Measurements from ENCODE around the gene LRRIQ4. TPM values are rescaled to one million over a fixed set of nuclear protein-coding genes. Genes with fewer than 3 reads are reported as not detected.

The LRRIQ4 gene
- polyA plus RNA-seq, 3 donors, result not detected

- Histone ChIP-seq H3K79me2 (ENCODE audit: insufficient read depth, low read length) (no peaks in the 10 kb centered on the region), H3K4me1 (ENCODE audit: control insufficient read depth in 1 of 2, insufficient read depth in 2 of 2, low read length in 2 of 2) (peaks cover 12 to 17% of the 10 kb centered on the region in 2 donors), H3K4me3 (replicated peaks in 1 of 3; ENCODE audit: low read depth in 2 of 3, low read length in 3 of 3) (peak within 1 kb of the TSS; percentile 70 to 95 (median 79)), H3K9me3 (replicated peaks in 1 of 2; ENCODE audit: control insufficient read depth in 1 of 2, insufficient read depth in 1 of 2, low read length in 2 of 2) (no peaks in the 10 kb centered on the region), H2AFZ (ENCODE audit: insufficient read depth, low read depth, low read length, poor library complexity, severe bottlenecking) (peak within 1 kb of the TSS; percentile 89), H3K4me2 (replicated peaks; ENCODE audit: extremely low read depth, low read length, poor library complexity, severe bottlenecking) (peak within 1 kb of the TSS; percentile 94), H3K9ac (ENCODE audit: insufficient read depth, low read length, poor library complexity, severe bottlenecking) (peak within 1 kb of the TSS; percentile 90), H3K27me3 (ENCODE audit: control insufficient read depth in 2 of 2, insufficient read depth in 2 of 2, low read length in 2 of 2) (no peaks in the 10 kb centered on the region), H3K36me3 (replicated peaks in 1 of 2; ENCODE audit: control insufficient read depth in 1 of 2, insufficient read depth in 2 of 2, low read length in 2 of 2) (no peaks in the 10 kb centered on the region), H4K20me1 (ENCODE audit: insufficient read depth, low read length) (no peaks in the 10 kb centered on the region), H3K27ac (ENCODE audit: low read depth in 1 of 2, low read length in 2 of 2) (peak within 1 kb of the TSS; percentile 88 to 93)
- H3K4me3 Mint-ChIP-seq, result peak within 1 kb of the TSS; percentile 98 to 99
- 4% methylated on average over 33 of the region's 42 CpGs for WGBS (ENCODE audit: insufficient coverage)
- H3K36me3 Mint-ChIP-seq, result no peaks in the 10 kb centered on the region
- DNase-seq, result peak; percentile 80 to 89 (median 81)
- intact Hi-C loops (cut with micrococcal nuclease), result loop anchor here (5.0 to 10.0 kb wide), 4 partner anchors 100 to 272 kb away; partner anchors contain the start of genes SEC62 (in 2 of the 2), GPR160 (in 1 of the 2) and LRRC31 (in 1 of the 2)
- TF ChIP-seq, protein P1, sequence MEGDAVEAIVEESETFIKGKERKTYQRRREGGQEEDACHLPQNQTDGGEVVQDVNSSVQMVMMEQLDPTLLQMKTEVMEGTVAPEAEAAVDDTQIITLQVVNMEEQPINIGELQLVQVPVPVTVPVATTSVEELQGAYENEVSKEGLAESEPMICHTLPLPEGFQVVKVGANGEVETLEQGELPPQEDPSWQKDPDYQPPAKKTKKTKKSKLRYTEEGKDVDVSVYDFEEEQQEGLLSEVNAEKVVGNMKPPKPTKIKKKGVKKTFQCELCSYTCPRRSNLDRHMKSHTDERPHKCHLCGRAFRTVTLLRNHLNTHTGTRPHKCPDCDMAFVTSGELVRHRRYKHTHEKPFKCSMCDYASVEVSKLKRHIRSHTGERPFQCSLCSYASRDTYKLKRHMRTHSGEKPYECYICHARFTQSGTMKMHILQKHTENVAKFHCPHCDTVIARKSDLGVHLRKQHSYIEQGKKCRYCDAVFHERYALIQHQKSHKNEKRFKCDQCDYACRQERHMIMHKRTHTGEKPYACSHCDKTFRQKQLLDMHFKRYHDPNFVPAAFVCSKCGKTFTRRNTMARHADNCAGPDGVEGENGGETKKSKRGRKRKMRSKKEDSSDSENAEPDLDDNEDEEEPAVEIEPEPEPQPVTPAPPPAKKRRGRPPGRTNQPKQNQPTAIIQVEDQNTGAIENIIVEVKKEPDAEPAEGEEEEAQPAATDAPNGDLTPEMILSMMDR (IDR thresholded peaks at IDR 0.05), result no peak
- peaks cover 15% of the 10 kb centered on the region for H3K4me1 Mint-ChIP-seq
- H3K27me3 Mint-ChIP-seq (ENCODE audit: low read depth in 3 of 3), result peaks cover 2 to 7% (median 5%) of the 10 kb centered on the region in 3 donors
- peaks cover 2 to 13% (median 5%) of the 10 kb centered on the region in 7 donors for H3K9me3 Mint-ChIP-seq
- peak within 1 kb of the TSS; percentile 91 to 99 (median 96) for H3K27ac Mint-ChIP-seq
Measured at GRCh38 chr3:169764882-169765612, 47.6 kb upstream of the LRRIQ4 start, which contains the start of gene TERC. Gene TERC, minus strand, starts transcription at chr3:169765060.

- Mint-ChIP-seq H3K9me3 (peaks cover 0 to 9% (median 1%) of the 10 kb centered on the region in 7 donors), H3K4me1 (peaks cover 17% of the 10 kb centered on the region), H3K36me3 (peaks cover 0 to under 1% of the 10 kb centered on the region in 2 donors), H3K27me3 (ENCODE audit: low read depth in 3 of 3) (peaks cover 2 to 7% (median 5%) of the 10 kb centered on the region in 3 donors), H3K27ac (peak within 1 kb of the TSS in 4 of 7 donors; percentile 30 to 67 (median 55)), H3K4me3 (peak within 1 kb of the TSS; percentile 83 to 93)
- intact Hi-C loops (cut with micrococcal nuclease), result loop anchor here (5.0 to 10.0 kb wide), 5 partner anchors 95 to 588 kb away; partner anchors contain the start of genes SEC62 (in 2 of the 2), SKIL (in 2 of the 2), GPR160 (in 1 of the 2) and LRRC31 (in 1 of the 2)
- peak within 1 kb of the TSS; percentile 8 to 20 for H3K27ac ChIP-seq (ENCODE audit: low read depth in 1 of 2, low read length in 2 of 2)
- peak; percentile 37 to 61 (median 46) for DNase-seq
- under 1% methylated on average over 46 of the region's 51 CpGs for WGBS (ENCODE audit: insufficient coverage)
- H3K9ac ChIP-seq (ENCODE audit: insufficient read depth, low read length, poor library complexity, severe bottlenecking), result peak within 1 kb of the TSS; percentile 52
- peak within 1 kb of the TSS; percentile 83 for H2AFZ ChIP-seq (ENCODE audit: insufficient read depth, low read depth, low read length, poor library complexity, severe bottlenecking)
- peaks cover 9% of the 10 kb centered on the region for H3K79me2 ChIP-seq (ENCODE audit: insufficient read depth, low read length)
- TF ChIP-seq, protein P1 (IDR thresholded peaks at IDR 0.05), result no peak
- no peaks in the 10 kb centered on the region for H3K9me3 ChIP-seq (replicated peaks in 1 of 2; ENCODE audit: control insufficient read depth in 1 of 2, insufficient read depth in 1 of 2, low read length in 2 of 2)
- H3K4me1 ChIP-seq (ENCODE audit: control insufficient read depth in 1 of 2, insufficient read depth in 2 of 2, low read length in 2 of 2), result peaks cover 14 to 23% of the 10 kb centered on the region in 2 donors
- peak within 1 kb of the TSS; percentile 96 for H3K4me2 ChIP-seq (replicated peaks; ENCODE audit: extremely low read depth, low read length, poor library complexity, severe bottlenecking)
- H3K27me3 ChIP-seq (ENCODE audit: control insufficient read depth in 2 of 2, insufficient read depth in 2 of 2, low read length in 2 of 2), result no peaks in the 10 kb centered on the region
- H4K20me1 ChIP-seq (ENCODE audit: insufficient read depth, low read length), result no peaks in the 10 kb centered on the region
- H3K36me3 ChIP-seq (replicated peaks in 1 of 2; ENCODE audit: control insufficient read depth in 1 of 2, insufficient read depth in 2 of 2, low read length in 2 of 2), result peaks cover 2 to 3% of the 10 kb centered on the region in 2 donors
- peak within 1 kb of the TSS; percentile 58 to 79 (median 64) for H3K4me3 ChIP-seq (replicated peaks in 1 of 3; ENCODE audit: low read depth in 2 of 3, low read length in 3 of 3)
Measured at GRCh38 chr3:169769287-169770181, 43.1 kb upstream of the LRRIQ4 start, which contains the start of gene ACTRT3. Gene ACTRT3, minus strand, starts transcription at chr3:169769561. Its CDS starts 41 bp downstream, at chr3:169769520.

Measured in CD14-positive monocyte (primary cell).